ENCODE results near the gene CDK17. TPM values are rescaled to one million over a fixed set of nuclear protein-coding genes. Genes with fewer than 3 reads are reported as not detected.
"Not testable (repeated sequence)": the region's sequence is repeated elsewhere in the genome, so short reads cannot be mapped to it uniquely, and the experiment has no call there.

The CDK17 gene
- total RNA-seq, 1 donor from 2014 or later = 124 TPM

GRCh38 chr12:96354844-96355534 lies 45.2 kb downstream of the CDK17 start:
- no peak for DNase-seq (ENCODE audit: low spot score)

GRCh38 chr12:96354326-96354725 lies 45.9 kb downstream of the CDK17 start:
- no peak for DNase-seq (ENCODE audit: low spot score)

- no peak for DNase-seq (ENCODE audit: low spot score)
These were observed 47.9 kb downstream of the CDK17 start for GRCh38 chr12:96352161-96352835.

- DNase-seq (ENCODE audit: low spot score) = no peak
These were observed 49.3 kb downstream of the CDK17 start for GRCh38 chr12:96350982-96351381.

- no peak for DNase-seq (ENCODE audit: low spot score)
These were observed 53.0 kb downstream of the CDK17 start for GRCh38 chr12:96347130-96347699.

GRCh38 chr12:96346716-96347115 lies 53.5 kb downstream of the CDK17 start:
- not testable (repeated sequence) for DNase-seq (ENCODE audit: low spot score)

GRCh38 chr12:96344124-96344695 lies 56.0 kb downstream of the CDK17 start:
- DNase-seq (ENCODE audit: low spot score) = no peak

- no peak for DNase-seq (ENCODE audit: low spot score)
These were observed 56.8 kb downstream of the CDK17 start for GRCh38 chr12:96343347-96343954.

- not testable (repeated sequence) for DNase-seq (ENCODE audit: low spot score)
These were observed 60.6 kb downstream of the CDK17 start for GRCh38 chr12:96339666-96340065.

- no peak for DNase-seq (ENCODE audit: low spot score)
These were observed 61.3 kb downstream of the CDK17 start for GRCh38 chr12:96338852-96339471.

GRCh38 chr12:96337953-96338352 lies 62.3 kb downstream of the CDK17 start:
- DNase-seq (ENCODE audit: low spot score) = no peak

GRCh38 chr12:96336489-96336888 lies 63.8 kb downstream of the CDK17 start:
- DNase-seq (ENCODE audit: low spot score) = no peak

- no peak for DNase-seq (ENCODE audit: low spot score)
These were observed 65.0 kb downstream of the CDK17 start for GRCh38 chr12:96335270-96335669.

- no peak for DNase-seq (ENCODE audit: low spot score)
These were observed 65.7 kb downstream of the CDK17 start for GRCh38 chr12:96334502-96334901.

GRCh38 chr12:96329545-96329944 lies 70.7 kb downstream of the CDK17 start:
- DNase-seq (ENCODE audit: low spot score) = no peak

GRCh38 chr12:96329018-96329417 lies 71.2 kb downstream of the CDK17 start:
- DNase-seq (ENCODE audit: low spot score) = no peak

GRCh38 chr12:96327889-96328288 lies 72.3 kb downstream of the CDK17 start:
- DNase-seq (ENCODE audit: low spot score) = no peak

GRCh38 chr12:96327346-96327745 lies 72.9 kb downstream of the CDK17 start:
- DNase-seq (ENCODE audit: low spot score) = no peak

GRCh38 chr12:96326628-96327227 lies 73.5 kb downstream of the CDK17 start:
- no peak for DNase-seq (ENCODE audit: low spot score)

- DNase-seq (ENCODE audit: low spot score) = no peak
These were observed 76.3 kb downstream of the CDK17 start for GRCh38 chr12:96323906-96324305.

GRCh38 chr12:96322720-96323119 lies 77.5 kb downstream of the CDK17 start:
- no peak for DNase-seq (ENCODE audit: low spot score)
